ENCODE results near the gene GDPD1. TPM values are rescaled to one million over a fixed set of nuclear protein-coding genes. Genes with fewer than 3 reads are reported as not detected.

The GDPD1 gene
- total RNA-seq, 2 donors from 2014 or later = 23.2 to 42.1 TPM

DNA sequence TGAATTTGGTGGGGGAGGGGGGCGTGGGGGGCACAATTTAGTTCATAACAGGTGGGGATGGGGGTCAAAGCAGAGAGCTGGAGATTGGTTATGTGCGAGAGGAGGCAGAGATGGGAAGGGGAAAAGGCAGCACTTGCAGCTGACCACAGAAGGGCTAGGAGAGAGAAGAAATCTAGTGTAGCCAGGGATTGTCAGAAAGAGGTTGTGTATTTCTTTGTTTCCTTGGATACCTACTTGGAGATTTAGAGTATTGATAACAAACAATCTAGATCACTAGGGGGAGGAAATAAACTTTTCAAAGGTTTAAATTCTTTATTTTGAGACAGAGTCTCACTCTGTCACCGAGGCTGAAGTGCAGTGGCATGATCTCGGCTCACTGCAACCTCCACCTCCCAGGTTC is 64.0 kb downstream of the GDPD1 start:
- H3K27me3 Mint-ChIP-seq (ENCODE audit: insufficient read depth) = peaks cover 15% of the 10 kb centered on the region
- TF ChIP-seq, protein P1, sequence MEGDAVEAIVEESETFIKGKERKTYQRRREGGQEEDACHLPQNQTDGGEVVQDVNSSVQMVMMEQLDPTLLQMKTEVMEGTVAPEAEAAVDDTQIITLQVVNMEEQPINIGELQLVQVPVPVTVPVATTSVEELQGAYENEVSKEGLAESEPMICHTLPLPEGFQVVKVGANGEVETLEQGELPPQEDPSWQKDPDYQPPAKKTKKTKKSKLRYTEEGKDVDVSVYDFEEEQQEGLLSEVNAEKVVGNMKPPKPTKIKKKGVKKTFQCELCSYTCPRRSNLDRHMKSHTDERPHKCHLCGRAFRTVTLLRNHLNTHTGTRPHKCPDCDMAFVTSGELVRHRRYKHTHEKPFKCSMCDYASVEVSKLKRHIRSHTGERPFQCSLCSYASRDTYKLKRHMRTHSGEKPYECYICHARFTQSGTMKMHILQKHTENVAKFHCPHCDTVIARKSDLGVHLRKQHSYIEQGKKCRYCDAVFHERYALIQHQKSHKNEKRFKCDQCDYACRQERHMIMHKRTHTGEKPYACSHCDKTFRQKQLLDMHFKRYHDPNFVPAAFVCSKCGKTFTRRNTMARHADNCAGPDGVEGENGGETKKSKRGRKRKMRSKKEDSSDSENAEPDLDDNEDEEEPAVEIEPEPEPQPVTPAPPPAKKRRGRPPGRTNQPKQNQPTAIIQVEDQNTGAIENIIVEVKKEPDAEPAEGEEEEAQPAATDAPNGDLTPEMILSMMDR (conservative IDR thresholded peaks at IDR 0.05) = no peak

DNA sequence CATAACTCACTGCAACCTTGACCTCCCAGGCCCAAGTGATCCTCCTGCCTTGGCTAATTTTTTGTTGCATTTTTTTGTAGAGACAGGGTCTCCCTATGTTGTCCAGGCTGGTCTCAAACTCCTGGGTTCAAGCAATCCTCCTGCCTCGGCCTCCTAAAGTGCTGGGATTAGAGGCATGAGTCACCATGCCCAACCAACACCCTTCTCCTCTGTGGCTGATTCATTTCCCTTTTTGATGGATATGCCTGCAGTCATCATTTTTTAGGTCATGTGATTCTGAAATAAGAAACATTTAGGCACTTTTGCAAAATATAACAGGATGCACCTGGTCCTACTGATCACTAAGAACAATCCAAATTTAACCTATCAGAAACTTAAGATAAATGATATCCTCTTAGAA is 67.1 kb downstream of the GDPD1 start:
- TF ChIP-seq, protein P1 (conservative IDR thresholded peaks at IDR 0.05) = no peak
- Mint-ChIP-seq H3K9me3 (peaks cover 3% of the 10 kb centered on the region), H3K4me3 (no peak overlapping the region), H3K27me3 (ENCODE audit: insufficient read depth) (peaks cover 23% of the 10 kb centered on the region), H3K4me1 (peaks cover 18% of the 10 kb centered on the region), H3K36me3 (ENCODE audit: low read depth) (peaks cover 4% of the 10 kb centered on the region), H3K27ac (no peak overlapping the region)
- peaks cover 4% of the 10 kb centered on the region for H3K4me1 ChIP-seq (ENCODE audit: control insufficient read depth, insufficient read depth, low read length)
- H3K9me3 ChIP-seq (ENCODE audit: control insufficient read depth, low read length) = no peaks in the 10 kb centered on the region
- no peak overlapping the region for H3K4me3 ChIP-seq (ENCODE audit: low read length)
- 84 to 100% methylated on average over 1 of the region's 1 CpG for WGBS, 2 experiments (ENCODE audit: insufficient coverage in 1 of 2, insufficient read length in 1 of 2)
- H3K9ac ChIP-seq (ENCODE audit: extremely low read depth, low read length, poor library complexity, severe bottlenecking) = no peak overlapping the region
- H3K27me3 ChIP-seq (ENCODE audit: control insufficient read depth, insufficient read depth, low read length, poor library complexity, severe bottlenecking) = no peaks in the 10 kb centered on the region
- no peak for DNase-seq
- no peaks in the 10 kb centered on the region for H3K36me3 ChIP-seq (ENCODE audit: control insufficient read depth, insufficient read depth, low read length)
- no peak overlapping the region for H3K27ac ChIP-seq (ENCODE audit: low read depth, low read length)

More for the DNA sequence above, 64.0 kb downstream of the GDPD1 start:
- Histone ChIP-seq H3K9ac (ENCODE audit: extremely low read depth, low read length, poor library complexity, severe bottlenecking) (no peak overlapping the region), H3K4me1 (ENCODE audit: control insufficient read depth, insufficient read depth, low read length) (no peaks in the 10 kb centered on the region), H3K4me3 (ENCODE audit: low read length) (no peak overlapping the region), H3K27ac (ENCODE audit: low read depth, low read length) (no peak overlapping the region), H3K36me3 (ENCODE audit: control insufficient read depth, insufficient read depth, low read length) (no peaks in the 10 kb centered on the region), H3K27me3 (ENCODE audit: control insufficient read depth, insufficient read depth, low read length, poor library complexity, severe bottlenecking) (no peaks in the 10 kb centered on the region), H3K9me3 (ENCODE audit: control insufficient read depth, low read length) (no peaks in the 10 kb centered on the region)
- Mint-ChIP-seq H3K4me1 (peaks cover 3% of the 10 kb centered on the region), H3K9me3 (peaks cover 8% of the 10 kb centered on the region), H3K27ac (no peak overlapping the region), H3K4me3 (no peak overlapping the region), H3K36me3 (ENCODE audit: low read depth) (peaks cover 10% of the 10 kb centered on the region)
- no peak for DNase-seq
- WGBS, 2 experiments (ENCODE audit: insufficient coverage in 1 of 2, insufficient read length in 1 of 2) = 80 to 89% methylated on average over 4 of the region's 4 CpGs

DNA sequence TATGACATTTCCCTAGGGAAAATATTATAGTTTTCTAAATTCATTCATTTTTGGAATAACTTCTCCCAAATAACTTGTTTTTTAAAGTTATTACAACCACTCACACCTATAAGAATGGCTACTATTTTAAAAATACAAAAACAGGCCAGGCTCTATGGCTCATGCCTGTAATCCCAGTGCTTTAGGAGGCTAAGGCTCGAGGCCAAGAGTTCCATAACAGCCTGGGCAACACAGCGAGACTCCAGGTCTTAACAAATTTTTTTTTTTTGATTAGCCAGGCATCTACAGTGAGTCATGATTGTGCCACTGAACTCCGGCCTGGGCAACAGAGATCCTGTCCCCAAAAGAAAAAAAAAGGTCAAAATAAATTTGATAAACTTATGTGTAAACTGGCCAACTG is 67.6 kb downstream of the GDPD1 start:
- Mint-ChIP-seq H3K27ac (no peak overlapping the region), H3K4me1 (peaks cover 18% of the 10 kb centered on the region), H3K9me3 (peaks cover 3% of the 10 kb centered on the region), H3K36me3 (ENCODE audit: low read depth) (peaks cover 3% of the 10 kb centered on the region), H3K4me3 (no peak overlapping the region), H3K27me3 (ENCODE audit: insufficient read depth) (peaks cover 23% of the 10 kb centered on the region)
- DNase-seq = no peak
- Histone ChIP-seq H3K27me3 (ENCODE audit: control insufficient read depth, insufficient read depth, low read length, poor library complexity, severe bottlenecking) (no peaks in the 10 kb centered on the region), H3K36me3 (ENCODE audit: control insufficient read depth, insufficient read depth, low read length) (no peaks in the 10 kb centered on the region), H3K27ac (ENCODE audit: low read depth, low read length) (no peak overlapping the region), H3K9ac (ENCODE audit: extremely low read depth, low read length, poor library complexity, severe bottlenecking) (no peak overlapping the region), H3K4me1 (ENCODE audit: control insufficient read depth, insufficient read depth, low read length) (peaks cover 4% of the 10 kb centered on the region), H3K4me3 (ENCODE audit: low read length) (no peak overlapping the region), H3K9me3 (ENCODE audit: control insufficient read depth, low read length) (no peaks in the 10 kb centered on the region)
- TF ChIP-seq, protein P1 (conservative IDR thresholded peaks at IDR 0.05) = no peak
- 95 to 97% methylated on average over 2 to 3 of the region's 3 CpGs for WGBS, 2 experiments (ENCODE audit: insufficient coverage in 1 of 2, insufficient read length in 1 of 2)

Data from endodermal cell (in vitro differentiated cells).